K562 (cell line): Measurements from ENCODE around the gene VPS13D. TPM values are rescaled to one million over a fixed set of nuclear protein-coding genes. Genes with fewer than 3 reads are reported as not detected.

Experiments used
- DACH1 ChIP-seq: fragments of 450-650 bp; IDR thresholded peaks from 2 replicates; pipeline ENCODE4 v1.6.1; 2018; ENCODE audit not compliant: partially characterized antibody
- ELF2 ChIP-seq: fragments of 250-450 bp; sonication (Bioruptor Pico); IDR thresholded peaks from 2 replicates; pipeline ENCODE4 v1.5.0; 2021; ENCODE audit warnings: mild to moderate bottlenecking
- HDAC2 ChIP-seq: fragments of 450-650 bp; IDR thresholded peaks from 2 replicates; pipeline ENCODE4 v1.6.1; 2016; ENCODE audit warnings: mild to moderate bottlenecking
- PHF8 ChIP-seq: fragments of 200-600 bp; sonication (generic); IDR thresholded peaks from 2 replicates; pipeline ENCODE4 v1.6.1; 2012; ENCODE audit warnings: mixed run types, mild to moderate bottlenecking, inconsistent platforms, low read length, moderate library complexity, borderline replicate concordance
- ZFP30 ChIP-seq: fragments of 250-450 bp; sonication (Bioruptor Pico); IDR thresholded peaks from 2 replicates; pipeline ENCODE4 v1.8.0; 2022; ENCODE audit warnings: moderate library complexity, mild to moderate bottlenecking, inconsistent platforms, borderline replicate concordance
- ZFX ChIP-seq: sonication (generic); formaldehyde crosslinking; IDR thresholded peaks from 2 replicates; pipeline ENCODE4 v1.8.0; 2022; ENCODE audit warnings: mild to moderate bottlenecking, missing genetic modification reagents, moderate library complexity
- polyA plus RNA-seq, 8 experiments: library from polyadenylated mRNA; depleted of rRNA in 4 of 8; stranded (reverse) in 5 of 8; unstranded in 3 of 8; fragments of >200 nt; fragmentation: Nextera tagmentation in 2 of 8; fragmentation: Illumina TruSeq in 1 of 8; extraction: Ambion mirVana in 2 of 8; extraction: Trizol in 1 of 8; gene quantifications; 2 replicates each; pipeline versions ENCODE4 v1.2.1 to v1.2.3, GENCODE V29; 2011 to 2014; ENCODE audit warnings: inconsistent platforms in 1 of 8, missing spikeins in 1 of 8
- total RNA-seq, 7 experiments: library from RNA; depleted of rRNA in 6 of 7; stranded (reverse); fragments of >200 nt in 6 of 7; fragmentation: Illumina TruSeq in 2 of 7; extraction: Trizol in 2 of 7; gene quantifications; 2 replicates each; pipeline versions ENCODE4 v1.2.1 to v1.2.3, GENCODE V29; 2011 to 2021; ENCODE audit warnings: low replicate concordance in 1 of 7
- TF ChIP-seq, protein P1 (sequence below), 2 experiments: fragments of 450-650 bp; IDR thresholded peaks; 2 replicates each; pipeline ENCODE4 v1.6.1; 2018; ENCODE audit warnings: mild to moderate bottlenecking in 2 of 2, low read depth in 1 of 2; ENCODE audit not compliant: partially characterized antibody in 2 of 2
- TF ChIP-seq, protein P2 (sequence below): sonication (generic); formaldehyde crosslinking; IDR thresholded peaks from 2 replicates; pipeline ENCODE4 v1.8.1; 2023; ENCODE audit warnings: missing genetic modification reagents, mild to moderate bottlenecking, borderline replicate concordance
- TF ChIP-seq, protein P3 (sequence below): fragments of 250-450 bp; sonication (Bioruptor Pico); IDR thresholded peaks from 2 replicates; pipeline ENCODE4 v1.4.0; 2020; ENCODE audit warnings: mild to moderate bottlenecking, moderate library complexity
- TF ChIP-seq, protein P4 (sequence below): fragments of 250-450 bp; sonication (Bioruptor Pico); IDR thresholded peaks from 2 replicates; pipeline ENCODE4 v1.4.0; 2020; ENCODE audit warnings: mild to moderate bottlenecking, moderate library complexity

The VPS13D gene
- total and polyA plus RNA-seq, 9 of the 15 experiments (the other 6 are each of a cell fraction or from before 2014, with no cell fraction given), result 6.1 to 51.5 (median 38.5) TPM

DNA sequence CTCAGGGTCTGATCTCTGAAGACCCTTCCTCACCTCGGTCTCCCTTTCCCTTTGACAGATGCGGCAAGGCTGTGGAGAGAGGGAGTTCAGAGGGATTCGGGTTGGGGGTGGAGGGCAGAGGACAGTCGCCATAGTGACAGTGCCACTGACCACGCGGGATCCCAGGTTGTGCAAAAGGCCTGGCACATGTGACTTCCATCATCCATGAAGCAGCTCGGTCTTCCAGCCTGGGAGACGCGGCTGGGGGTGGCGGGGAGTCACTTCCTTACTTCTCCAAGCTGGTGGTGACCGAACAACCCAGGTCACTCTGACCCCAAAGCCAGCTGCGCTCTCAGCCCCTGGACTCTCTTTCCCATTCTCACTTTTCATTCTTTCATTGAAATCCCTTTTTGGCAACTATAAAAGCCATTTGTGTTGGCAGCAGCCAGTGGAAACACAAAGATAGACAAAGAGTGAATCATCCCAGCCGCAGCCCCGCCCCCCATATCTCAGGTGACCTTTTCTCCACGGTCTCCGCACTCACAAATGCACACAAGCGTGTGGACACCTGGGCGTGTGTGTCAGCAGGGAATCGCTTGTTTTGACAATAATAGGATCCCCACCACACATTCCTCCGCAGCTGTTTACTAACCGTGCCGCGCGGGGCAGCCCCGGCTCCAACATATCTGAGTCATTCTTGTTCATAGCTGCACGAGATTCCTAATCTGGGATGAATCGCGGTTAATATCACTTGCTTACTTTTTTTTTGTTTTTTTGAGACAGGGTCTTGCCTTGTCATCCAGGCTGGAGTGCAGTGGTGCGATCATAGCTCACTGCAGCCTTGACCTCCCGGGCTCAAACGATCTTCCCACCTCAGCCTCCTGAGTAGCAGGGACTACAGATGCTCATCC, 319.9 kb downstream of the VPS13D start (continued):
- TF ChIP-seq, protein P1, sequence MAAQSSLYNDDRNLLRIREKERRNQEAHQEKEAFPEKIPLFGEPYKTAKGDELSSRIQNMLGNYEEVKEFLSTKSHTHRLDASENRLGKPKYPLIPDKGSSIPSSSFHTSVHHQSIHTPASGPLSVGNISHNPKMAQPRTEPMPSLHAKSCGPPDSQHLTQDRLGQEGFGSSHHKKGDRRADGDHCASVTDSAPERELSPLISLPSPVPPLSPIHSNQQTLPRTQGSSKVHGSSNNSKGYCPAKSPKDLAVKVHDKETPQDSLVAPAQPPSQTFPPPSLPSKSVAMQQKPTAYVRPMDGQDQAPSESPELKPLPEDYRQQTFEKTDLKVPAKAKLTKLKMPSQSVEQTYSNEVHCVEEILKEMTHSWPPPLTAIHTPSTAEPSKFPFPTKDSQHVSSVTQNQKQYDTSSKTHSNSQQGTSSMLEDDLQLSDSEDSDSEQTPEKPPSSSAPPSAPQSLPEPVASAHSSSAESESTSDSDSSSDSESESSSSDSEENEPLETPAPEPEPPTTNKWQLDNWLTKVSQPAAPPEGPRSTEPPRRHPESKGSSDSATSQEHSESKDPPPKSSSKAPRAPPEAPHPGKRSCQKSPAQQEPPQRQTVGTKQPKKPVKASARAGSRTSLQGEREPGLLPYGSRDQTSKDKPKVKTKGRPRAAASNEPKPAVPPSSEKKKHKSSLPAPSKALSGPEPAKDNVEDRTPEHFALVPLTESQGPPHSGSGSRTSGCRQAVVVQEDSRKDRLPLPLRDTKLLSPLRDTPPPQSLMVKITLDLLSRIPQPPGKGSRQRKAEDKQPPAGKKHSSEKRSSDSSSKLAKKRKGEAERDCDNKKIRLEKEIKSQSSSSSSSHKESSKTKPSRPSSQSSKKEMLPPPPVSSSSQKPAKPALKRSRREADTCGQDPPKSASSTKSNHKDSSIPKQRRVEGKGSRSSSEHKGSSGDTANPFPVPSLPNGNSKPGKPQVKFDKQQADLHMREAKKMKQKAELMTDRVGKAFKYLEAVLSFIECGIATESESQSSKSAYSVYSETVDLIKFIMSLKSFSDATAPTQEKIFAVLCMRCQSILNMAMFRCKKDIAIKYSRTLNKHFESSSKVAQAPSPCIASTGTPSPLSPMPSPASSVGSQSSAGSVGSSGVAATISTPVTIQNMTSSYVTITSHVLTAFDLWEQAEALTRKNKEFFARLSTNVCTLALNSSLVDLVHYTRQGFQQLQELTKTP (IDR thresholded peaks at IDR 0.05; ENCODE audit: low read depth in 1 of 2, partially characterized antibody in 2 of 2), result peak in 1 of 2 experiments; percentile 49
- 0 out of 2 replicates have a peak, but pooled peaks have one; percentile 71 for TF ChIP-seq HDAC2
- peak; percentile 20; the same call in 1 of the 2 replicates for TF ChIP-seq PHF8
- TF ChIP-seq DACH1, result peak; percentile 85
- TF ChIP-seq ZFX (CRISPR knock-in tag), result peak; percentile 55
- no peak for TF ChIP-seq ELF2 (CRISPR knock-in tag)
- TF ChIP-seq, protein P2, sequence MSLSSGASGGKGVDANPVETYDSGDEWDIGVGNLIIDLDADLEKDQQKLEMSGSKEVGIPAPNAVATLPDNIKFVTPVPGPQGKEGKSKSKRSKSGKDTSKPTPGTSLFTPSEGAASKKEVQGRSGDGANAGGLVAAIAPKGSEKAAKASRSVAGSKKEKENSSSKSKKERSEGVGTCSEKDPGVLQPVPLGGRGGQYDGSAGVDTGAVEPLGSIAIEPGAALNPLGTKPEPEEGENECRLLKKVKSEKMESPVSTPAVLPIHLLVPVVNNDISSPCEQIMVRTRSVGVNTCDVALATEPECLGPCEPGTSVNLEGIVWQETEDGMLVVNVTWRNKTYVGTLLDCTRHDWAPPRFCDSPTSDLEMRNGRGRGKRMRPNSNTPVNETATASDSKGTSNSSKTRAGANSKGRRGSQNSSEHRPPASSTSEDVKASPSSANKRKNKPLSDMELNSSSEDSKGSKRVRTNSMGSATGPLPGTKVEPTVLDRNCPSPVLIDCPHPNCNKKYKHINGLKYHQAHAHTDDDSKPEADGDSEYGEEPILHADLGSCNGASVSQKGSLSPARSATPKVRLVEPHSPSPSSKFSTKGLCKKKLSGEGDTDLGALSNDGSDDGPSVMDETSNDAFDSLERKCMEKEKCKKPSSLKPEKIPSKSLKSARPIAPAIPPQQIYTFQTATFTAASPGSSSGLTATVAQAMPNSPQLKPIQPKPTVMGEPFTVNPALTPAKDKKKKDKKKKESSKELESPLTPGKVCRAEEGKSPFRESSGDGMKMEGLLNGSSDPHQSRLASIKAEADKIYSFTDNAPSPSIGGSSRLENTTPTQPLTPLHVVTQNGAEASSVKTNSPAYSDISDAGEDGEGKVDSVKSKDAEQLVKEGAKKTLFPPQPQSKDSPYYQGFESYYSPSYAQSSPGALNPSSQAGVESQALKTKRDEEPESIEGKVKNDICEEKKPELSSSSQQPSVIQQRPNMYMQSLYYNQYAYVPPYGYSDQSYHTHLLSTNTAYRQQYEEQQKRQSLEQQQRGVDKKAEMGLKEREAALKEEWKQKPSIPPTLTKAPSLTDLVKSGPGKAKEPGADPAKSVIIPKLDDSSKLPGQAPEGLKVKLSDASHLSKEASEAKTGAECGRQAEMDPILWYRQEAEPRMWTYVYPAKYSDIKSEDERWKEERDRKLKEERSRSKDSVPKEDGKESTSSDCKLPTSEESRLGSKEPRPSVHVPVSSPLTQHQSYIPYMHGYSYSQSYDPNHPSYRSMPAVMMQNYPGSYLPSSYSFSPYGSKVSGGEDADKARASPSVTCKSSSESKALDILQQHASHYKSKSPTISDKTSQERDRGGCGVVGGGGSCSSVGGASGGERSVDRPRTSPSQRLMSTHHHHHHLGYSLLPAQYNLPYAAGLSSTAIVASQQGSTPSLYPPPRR (CRISPR knock-in tag), result 0 out of 2 replicates have a peak, but pooled peaks have one; percentile 49
- TF ChIP-seq, protein P3, sequence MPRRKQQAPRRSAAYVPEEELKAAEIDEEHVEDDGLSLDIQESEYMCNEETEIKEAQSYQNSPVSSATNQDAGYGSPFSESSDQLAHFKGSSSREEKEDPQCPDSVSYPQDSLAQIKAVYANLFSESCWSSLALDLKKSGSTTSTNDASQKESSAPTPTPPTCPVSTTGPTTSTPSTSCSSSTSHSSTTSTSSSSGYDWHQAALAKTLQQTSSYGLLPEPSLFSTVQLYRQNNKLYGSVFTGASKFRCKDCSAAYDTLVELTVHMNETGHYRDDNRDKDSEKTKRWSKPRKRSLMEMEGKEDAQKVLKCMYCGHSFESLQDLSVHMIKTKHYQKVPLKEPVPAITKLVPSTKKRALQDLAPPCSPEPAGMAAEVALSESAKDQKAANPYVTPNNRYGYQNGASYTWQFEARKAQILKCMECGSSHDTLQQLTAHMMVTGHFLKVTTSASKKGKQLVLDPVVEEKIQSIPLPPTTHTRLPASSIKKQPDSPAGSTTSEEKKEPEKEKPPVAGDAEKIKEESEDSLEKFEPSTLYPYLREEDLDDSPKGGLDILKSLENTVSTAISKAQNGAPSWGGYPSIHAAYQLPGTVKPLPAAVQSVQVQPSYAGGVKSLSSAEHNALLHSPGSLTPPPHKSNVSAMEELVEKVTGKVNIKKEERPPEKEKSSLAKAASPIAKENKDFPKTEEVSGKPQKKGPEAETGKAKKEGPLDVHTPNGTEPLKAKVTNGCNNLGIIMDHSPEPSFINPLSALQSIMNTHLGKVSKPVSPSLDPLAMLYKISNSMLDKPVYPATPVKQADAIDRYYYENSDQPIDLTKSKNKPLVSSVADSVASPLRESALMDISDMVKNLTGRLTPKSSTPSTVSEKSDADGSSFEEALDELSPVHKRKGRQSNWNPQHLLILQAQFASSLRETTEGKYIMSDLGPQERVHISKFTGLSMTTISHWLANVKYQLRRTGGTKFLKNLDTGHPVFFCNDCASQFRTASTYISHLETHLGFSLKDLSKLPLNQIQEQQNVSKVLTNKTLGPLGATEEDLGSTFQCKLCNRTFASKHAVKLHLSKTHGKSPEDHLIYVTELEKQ (CRISPR knock-in tag), result no peak
- TF ChIP-seq, protein P4, sequence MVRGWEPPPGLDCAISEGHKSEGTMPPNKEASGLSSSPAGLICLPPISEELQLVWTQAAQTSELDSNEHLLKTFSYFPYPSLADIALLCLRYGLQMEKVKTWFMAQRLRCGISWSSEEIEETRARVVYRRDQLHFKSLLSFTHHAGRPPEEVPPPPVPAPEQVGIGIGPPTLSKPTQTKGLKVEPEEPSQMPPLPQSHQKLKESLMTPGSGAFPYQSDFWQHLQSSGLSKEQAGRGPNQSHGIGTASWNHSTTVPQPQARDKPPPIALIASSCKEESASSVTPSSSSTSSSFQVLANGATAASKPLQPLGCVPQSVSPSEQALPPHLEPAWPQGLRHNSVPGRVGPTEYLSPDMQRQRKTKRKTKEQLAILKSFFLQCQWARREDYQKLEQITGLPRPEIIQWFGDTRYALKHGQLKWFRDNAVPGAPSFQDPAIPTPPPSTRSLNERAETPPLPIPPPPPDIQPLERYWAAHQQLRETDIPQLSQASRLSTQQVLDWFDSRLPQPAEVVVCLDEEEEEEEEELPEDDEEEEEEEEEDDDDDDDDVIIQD, result 0 out of 2 replicates have a peak, but pooled peaks have one; percentile 5
- no peak for TF ChIP-seq ZFP30 (CRISPR knock-in tag)
